Neural crest cell (in vitro differentiated cells): ENCODE measurements around the gene INPP5B. TPM values are rescaled to one million over a fixed set of nuclear protein-coding genes. Genes with fewer than 3 reads are reported as not detected.

Experiments used
- DNase-seq: peaks from one replicate; pipeline ENCODE4 v3.0.0; 2021; ENCODE audit warnings: low read depth, mixed read lengths, low spot score
- H3K27ac Mint-ChIP-seq: one replicate; pipeline ENCODE4 v1.8.0; 2021; ENCODE audit warnings: mild to moderate bottlenecking, mixed read lengths; ENCODE audit not compliant: unreplicated experiment
- H3K27me3 Mint-ChIP-seq: 2 replicates; pipeline ENCODE4 v1.8.0; 2021; ENCODE audit warnings: low read depth, mild to moderate bottlenecking, mixed read lengths
- H3K36me3 Mint-ChIP-seq: 2 replicates; pipeline ENCODE4 v1.8.0; 2021; ENCODE audit warnings: low read depth, mild to moderate bottlenecking, mixed read lengths
- H3K4me1 Mint-ChIP-seq: 2 replicates; pipeline ENCODE4 v1.8.0; 2021; ENCODE audit warnings: mixed read lengths
- H3K4me3 Mint-ChIP-seq: one replicate; pipeline ENCODE4 v1.8.0; 2021; ENCODE audit warnings: mild to moderate bottlenecking, mixed read lengths
- H3K9me3 Mint-ChIP-seq: 2 replicates; pipeline ENCODE4 v1.8.0; 2021; ENCODE audit warnings: mixed read lengths
- total RNA-seq: library from RNA; stranded (reverse); gene quantifications from 2 replicates; pipeline ENCODE4 v1.2.1, GENCODE V29; 2021
- TF ChIP-seq, protein P1 (sequence below): fragments of 200-600 bp; sonication (generic); conservative IDR thresholded peaks from 2 replicates; pipeline ENCODE4 v1.5.0; 2021; ENCODE audit warnings: antibody characterized with exemption, mild to moderate bottlenecking

Gene INPP5B
- total RNA-seq, 1 donor from 2014 or later = 19.1 TPM

DNA sequence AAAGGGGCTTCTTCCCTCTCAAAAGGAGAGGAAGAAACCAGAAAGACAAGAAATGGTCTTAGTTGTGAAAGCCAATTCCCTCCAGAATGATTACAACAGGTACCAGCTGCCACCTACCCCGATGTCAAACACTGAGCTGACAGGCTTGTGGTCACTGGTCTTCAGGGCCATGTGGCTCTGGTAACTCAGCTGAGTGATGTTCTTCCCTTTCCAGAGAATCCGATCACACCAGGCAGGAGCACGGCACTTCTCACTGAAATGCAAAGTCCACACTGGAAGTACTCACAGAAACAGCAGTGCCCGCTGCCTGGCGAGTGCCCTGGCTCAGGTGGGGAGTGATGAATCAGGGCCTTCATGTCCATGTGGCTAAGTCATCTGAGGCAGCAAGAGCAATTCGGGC lies 68.8 kb downstream of the INPP5B start:
- Mint-ChIP-seq H3K4me1 (no peaks in the 10 kb centered on the region), H3K4me3 (no peak overlapping the region), H3K36me3 (no peaks in the 10 kb centered on the region), H3K9me3 (no peaks in the 10 kb centered on the region), H3K27ac (no peak overlapping the region), H3K27me3 (no peaks in the 10 kb centered on the region)
- TF ChIP-seq, protein P1, sequence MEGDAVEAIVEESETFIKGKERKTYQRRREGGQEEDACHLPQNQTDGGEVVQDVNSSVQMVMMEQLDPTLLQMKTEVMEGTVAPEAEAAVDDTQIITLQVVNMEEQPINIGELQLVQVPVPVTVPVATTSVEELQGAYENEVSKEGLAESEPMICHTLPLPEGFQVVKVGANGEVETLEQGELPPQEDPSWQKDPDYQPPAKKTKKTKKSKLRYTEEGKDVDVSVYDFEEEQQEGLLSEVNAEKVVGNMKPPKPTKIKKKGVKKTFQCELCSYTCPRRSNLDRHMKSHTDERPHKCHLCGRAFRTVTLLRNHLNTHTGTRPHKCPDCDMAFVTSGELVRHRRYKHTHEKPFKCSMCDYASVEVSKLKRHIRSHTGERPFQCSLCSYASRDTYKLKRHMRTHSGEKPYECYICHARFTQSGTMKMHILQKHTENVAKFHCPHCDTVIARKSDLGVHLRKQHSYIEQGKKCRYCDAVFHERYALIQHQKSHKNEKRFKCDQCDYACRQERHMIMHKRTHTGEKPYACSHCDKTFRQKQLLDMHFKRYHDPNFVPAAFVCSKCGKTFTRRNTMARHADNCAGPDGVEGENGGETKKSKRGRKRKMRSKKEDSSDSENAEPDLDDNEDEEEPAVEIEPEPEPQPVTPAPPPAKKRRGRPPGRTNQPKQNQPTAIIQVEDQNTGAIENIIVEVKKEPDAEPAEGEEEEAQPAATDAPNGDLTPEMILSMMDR = no peak
- DNase-seq = no peak

DNA sequence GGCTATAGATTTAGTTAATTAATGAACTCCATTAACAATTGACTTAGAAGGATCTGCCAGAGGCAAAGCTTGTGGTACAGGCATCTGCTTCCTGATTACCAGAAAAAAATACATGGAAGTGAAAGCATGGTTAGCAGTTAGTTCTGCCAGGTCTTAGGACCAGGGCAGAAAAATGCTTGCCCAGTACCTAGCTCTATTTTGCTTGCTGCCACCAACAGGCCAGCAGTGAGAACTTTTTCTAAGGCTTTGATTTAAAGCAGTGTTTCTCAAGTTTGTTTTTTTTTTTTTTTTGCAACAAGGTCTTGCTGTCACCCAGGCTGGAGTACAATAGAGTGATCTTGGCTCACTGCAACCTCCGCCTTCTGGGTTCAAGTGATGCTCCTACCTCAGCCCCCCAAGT lies 71.0 kb downstream of the INPP5B start:
- Mint-ChIP-seq H3K4me1 (no peaks in the 10 kb centered on the region), H3K9me3 (no peaks in the 10 kb centered on the region), H3K27me3 (no peaks in the 10 kb centered on the region), H3K36me3 (no peaks in the 10 kb centered on the region), H3K27ac (no peak overlapping the region), H3K4me3 (no peak overlapping the region)
- no peak for DNase-seq
- TF ChIP-seq, protein P1 = peak; percentile 24

DNA sequence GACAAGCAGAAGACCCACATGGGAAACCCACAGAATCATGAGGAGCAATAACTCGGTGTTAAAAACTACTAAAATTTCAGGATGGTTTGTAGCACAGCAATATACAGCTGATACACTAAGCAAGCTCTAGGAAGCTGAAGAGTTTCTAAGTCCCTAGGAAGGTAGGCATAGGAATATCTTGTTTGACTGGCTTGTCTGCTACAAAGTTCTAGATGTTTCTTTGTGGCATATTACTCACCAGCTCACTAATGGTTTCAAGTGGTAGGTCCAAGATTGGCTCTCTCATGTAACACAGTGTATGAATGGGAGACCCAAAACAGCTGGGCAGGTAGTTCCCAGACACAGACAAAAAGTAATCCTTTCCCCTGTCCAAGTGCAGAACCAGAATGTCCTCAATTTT lies 74.2 kb downstream of the INPP5B start:
- H3K27ac Mint-ChIP-seq = no peak overlapping the region
- no peaks in the 10 kb centered on the region for H3K9me3 Mint-ChIP-seq
- TF ChIP-seq, protein P1 = no peak
- no peaks in the 10 kb centered on the region for H3K4me1 Mint-ChIP-seq
- no peak for DNase-seq
- H3K36me3 Mint-ChIP-seq = peaks cover 8% of the 10 kb centered on the region
- H3K27me3 Mint-ChIP-seq = no peaks in the 10 kb centered on the region
- no peak overlapping the region for H3K4me3 Mint-ChIP-seq

DNA sequence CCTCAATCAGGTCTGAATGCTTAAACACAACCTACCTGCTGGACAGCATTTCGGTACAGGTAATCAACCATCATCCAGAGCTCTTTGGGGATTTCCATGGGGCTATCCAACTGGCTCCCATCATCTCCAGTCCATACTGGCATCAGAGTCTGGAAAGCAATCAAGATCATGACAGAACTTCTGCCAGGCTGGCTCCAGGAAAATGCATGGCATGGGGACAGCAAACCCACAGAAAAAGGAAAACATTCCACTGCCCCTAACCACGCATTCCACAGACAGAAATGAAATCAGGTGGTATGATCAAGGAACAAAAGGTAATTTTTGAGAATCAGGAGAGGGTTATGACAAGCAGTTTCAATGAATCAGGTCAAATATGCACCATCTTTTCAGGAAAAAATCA lies 78.4 kb downstream of the INPP5B start:
- Mint-ChIP-seq H3K27ac (no peak overlapping the region), H3K27me3 (no peaks in the 10 kb centered on the region), H3K4me1 (no peaks in the 10 kb centered on the region)

DNA sequence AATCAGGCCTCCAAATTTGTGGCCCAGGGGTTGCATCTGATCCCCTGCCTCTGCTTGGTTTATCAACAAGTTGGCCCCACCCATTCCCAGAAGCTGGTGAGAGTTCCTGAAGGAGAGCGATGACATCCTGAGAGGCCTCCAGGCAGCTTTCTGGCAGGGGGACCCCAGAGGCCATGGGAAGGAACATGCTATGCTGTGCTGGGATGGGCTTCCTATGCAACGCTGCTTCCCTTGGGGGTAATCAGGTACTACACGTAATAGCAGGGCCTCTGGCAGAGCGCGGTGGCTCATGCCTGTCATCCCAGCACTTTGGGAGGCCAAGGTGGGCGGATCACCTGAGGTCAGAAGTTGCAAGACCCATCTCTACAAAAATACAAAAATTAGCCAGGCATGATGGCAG lies 79.1 kb downstream of the INPP5B start:
- Mint-ChIP-seq H3K9me3 (no peaks in the 10 kb centered on the region), H3K27me3 (no peaks in the 10 kb centered on the region), H3K4me3 (no peak overlapping the region), H3K27ac (no peak overlapping the region), H3K36me3 (peaks cover 12% of the 10 kb centered on the region), H3K4me1 (no peaks in the 10 kb centered on the region)
- TF ChIP-seq, protein P1 = no peak
- DNase-seq = no peak

More for the DNA sequence above, 78.4 kb downstream of the INPP5B start:
- TF ChIP-seq, protein P1 = no peak
- DNase-seq = no peak
- Mint-ChIP-seq H3K4me3 (no peak overlapping the region), H3K36me3 (peaks cover 12% of the 10 kb centered on the region), H3K9me3 (no peaks in the 10 kb centered on the region)

DNA sequence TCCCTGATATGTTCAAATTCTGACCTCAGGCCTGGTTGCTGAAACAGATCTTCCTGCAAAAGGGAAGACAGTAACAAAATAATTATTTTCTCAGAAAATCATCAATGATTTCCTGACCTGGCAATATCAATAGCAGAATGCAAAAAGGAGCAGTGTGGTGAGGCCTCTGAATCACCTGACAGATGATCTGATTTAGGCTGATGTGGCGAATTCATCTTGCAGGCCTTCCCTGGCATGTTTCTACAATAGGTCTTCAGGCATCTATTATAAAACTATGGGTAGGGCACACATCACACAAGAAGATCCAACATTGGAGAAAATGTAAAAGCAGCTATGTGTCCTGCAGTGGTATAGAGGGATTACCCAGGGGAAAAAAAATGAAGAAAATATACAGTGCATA lies 80.4 kb downstream of the INPP5B start:
- TF ChIP-seq, protein P1 = no peak

More for the DNA sequence above, 80.4 kb downstream of the INPP5B start:
- no peak overlapping the region for H3K27ac Mint-ChIP-seq
- H3K4me3 Mint-ChIP-seq = no peak overlapping the region
- H3K27me3 Mint-ChIP-seq = no peaks in the 10 kb centered on the region
- H3K9me3 Mint-ChIP-seq = no peaks in the 10 kb centered on the region
- no peak for DNase-seq
- H3K4me1 Mint-ChIP-seq = no peaks in the 10 kb centered on the region
- H3K36me3 Mint-ChIP-seq = peaks cover 15% of the 10 kb centered on the region
